ENCODE results near the gene PBX1.

PBX1 gene

DNA sequence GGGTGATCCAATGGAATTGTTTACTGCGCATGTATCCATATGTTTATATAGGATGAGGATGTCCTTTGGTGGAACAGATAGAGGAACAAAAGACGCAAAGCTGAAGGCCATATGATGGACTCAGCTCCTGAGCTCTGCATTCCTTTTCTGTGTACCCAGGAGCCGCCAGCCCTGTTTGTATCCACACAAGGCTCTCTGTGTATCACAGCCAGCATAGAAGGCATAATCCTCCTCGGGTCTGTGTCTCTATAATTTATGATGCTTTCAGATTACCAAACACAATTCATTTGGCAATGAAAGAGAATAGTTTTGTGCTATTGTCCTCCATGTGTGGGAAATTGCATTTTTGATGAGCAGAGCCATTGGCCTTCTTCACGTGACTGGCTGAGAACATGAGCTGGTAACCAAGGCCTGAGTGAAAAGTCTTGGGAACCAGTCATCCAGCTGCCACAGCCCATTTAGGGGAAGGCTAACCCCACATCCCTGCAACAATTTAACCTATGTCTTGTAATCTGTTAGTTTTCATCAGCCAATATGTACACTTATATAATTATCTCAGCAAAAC, 119.2 kb downstream of the PBX1 start:
- no peaks in the 10 kb centered on the region for H3K79me2 ChIP-seq (ENCODE audit: low read length)

DNA sequence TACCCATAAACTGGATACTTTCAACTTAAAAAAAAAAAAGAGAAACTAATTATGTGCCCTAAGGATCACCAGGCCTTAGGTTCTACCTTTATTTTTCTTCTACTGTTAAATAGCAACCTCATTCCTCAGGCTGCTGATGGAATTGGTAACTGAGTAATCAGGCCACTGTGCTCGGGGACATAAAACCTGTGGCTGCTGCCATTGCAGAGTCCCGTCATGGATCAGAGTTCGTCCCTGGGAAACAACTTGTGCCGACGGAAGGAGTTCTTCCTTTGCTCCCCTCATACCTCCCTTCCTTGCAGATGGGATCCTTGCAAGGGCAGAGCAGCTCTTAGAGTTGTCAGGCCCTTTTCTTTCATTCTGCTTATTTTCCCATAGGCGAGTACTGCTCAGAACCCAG, 123.6 kb downstream of the PBX1 start:
- H3K9me3 ChIP-seq (ENCODE audit: insufficient read depth, low read length), result no peaks in the 10 kb centered on the region
- no peaks in the 10 kb centered on the region for H3K36me3 ChIP-seq (replicated peaks; ENCODE audit: low read depth, low read length)
- H3K4me2 ChIP-seq (ENCODE audit: low read length), result no peak overlapping the region
- H3K79me2 ChIP-seq (ENCODE audit: low read length), result no peaks in the 10 kb centered on the region
- no peaks in the 10 kb centered on the region for H3K27me3 ChIP-seq (ENCODE audit: low read depth, low read length)
- no peak overlapping the region for H3K9ac ChIP-seq (ENCODE audit: low read length)
- H4K20me1 ChIP-seq (ENCODE audit: insufficient read depth, low read length), result no peaks in the 10 kb centered on the region
- H3K27ac ChIP-seq (ENCODE audit: low read length), result no peak overlapping the region
- H3K4me3 ChIP-seq (ENCODE audit: low read length), result no peak overlapping the region
- no peak overlapping the region for H2AFZ ChIP-seq (ENCODE audit: low read depth, low read length)
- no peaks in the 10 kb centered on the region for H3K4me1 ChIP-seq (ENCODE audit: low read length)
- TF ChIP-seq, protein P1, sequence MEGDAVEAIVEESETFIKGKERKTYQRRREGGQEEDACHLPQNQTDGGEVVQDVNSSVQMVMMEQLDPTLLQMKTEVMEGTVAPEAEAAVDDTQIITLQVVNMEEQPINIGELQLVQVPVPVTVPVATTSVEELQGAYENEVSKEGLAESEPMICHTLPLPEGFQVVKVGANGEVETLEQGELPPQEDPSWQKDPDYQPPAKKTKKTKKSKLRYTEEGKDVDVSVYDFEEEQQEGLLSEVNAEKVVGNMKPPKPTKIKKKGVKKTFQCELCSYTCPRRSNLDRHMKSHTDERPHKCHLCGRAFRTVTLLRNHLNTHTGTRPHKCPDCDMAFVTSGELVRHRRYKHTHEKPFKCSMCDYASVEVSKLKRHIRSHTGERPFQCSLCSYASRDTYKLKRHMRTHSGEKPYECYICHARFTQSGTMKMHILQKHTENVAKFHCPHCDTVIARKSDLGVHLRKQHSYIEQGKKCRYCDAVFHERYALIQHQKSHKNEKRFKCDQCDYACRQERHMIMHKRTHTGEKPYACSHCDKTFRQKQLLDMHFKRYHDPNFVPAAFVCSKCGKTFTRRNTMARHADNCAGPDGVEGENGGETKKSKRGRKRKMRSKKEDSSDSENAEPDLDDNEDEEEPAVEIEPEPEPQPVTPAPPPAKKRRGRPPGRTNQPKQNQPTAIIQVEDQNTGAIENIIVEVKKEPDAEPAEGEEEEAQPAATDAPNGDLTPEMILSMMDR (IDR thresholded peaks at IDR 0.05; ENCODE audit: low read depth, low read length), result no peak
- TF ChIP-seq EZH2phosphoT487 (IDR thresholded peaks at IDR 0.05; ENCODE audit: low read depth), result no peak

More for the DNA sequence above, 119.2 kb downstream of the PBX1 start:
- Histone ChIP-seq H2AFZ (ENCODE audit: low read depth, low read length) (no peak overlapping the region), H3K4me1 (ENCODE audit: low read length) (no peaks in the 10 kb centered on the region), H3K27me3 (ENCODE audit: low read depth, low read length) (no peaks in the 10 kb centered on the region), H3K4me2 (ENCODE audit: low read length) (no peak overlapping the region), H3K27ac (ENCODE audit: low read length) (no peak overlapping the region), H3K9ac (ENCODE audit: low read length) (no peak overlapping the region), H3K4me3 (ENCODE audit: low read length) (no peak overlapping the region), H3K36me3 (replicated peaks; ENCODE audit: low read depth, low read length) (no peaks in the 10 kb centered on the region), H3K9me3 (ENCODE audit: insufficient read depth, low read length) (no peaks in the 10 kb centered on the region), H4K20me1 (ENCODE audit: insufficient read depth, low read length) (no peaks in the 10 kb centered on the region)
- TF ChIP-seq, protein P1 (IDR thresholded peaks at IDR 0.05; ENCODE audit: low read depth, low read length), result no peak
- TF ChIP-seq EZH2phosphoT487 (IDR thresholded peaks at IDR 0.05; ENCODE audit: low read depth), result no peak

DNA sequence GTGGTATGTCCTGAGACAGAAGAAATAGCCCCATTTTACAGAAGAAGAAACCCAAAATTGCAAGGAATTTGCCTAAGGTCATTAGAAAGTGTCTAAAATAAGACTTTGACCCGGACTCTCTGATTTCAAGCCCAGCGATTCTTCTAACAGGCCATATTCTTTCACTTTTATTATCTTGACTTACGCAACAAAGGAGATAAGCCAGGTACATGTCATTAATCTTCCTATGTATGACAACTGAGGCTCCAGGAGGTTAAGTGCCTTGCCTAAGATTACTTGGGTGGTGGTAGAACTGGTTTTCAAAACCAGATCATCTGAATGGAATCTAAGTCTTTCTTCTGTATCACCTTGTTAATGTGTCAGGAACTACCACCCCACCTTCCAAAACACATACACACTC, 124.3 kb downstream of the PBX1 start:
- Histone ChIP-seq H3K4me1 (ENCODE audit: low read length) (no peaks in the 10 kb centered on the region), H4K20me1 (ENCODE audit: insufficient read depth, low read length) (no peaks in the 10 kb centered on the region), H2AFZ (ENCODE audit: low read depth, low read length) (no peak overlapping the region), H3K27me3 (ENCODE audit: low read depth, low read length) (no peaks in the 10 kb centered on the region), H3K9me3 (ENCODE audit: insufficient read depth, low read length) (no peaks in the 10 kb centered on the region), H3K4me2 (ENCODE audit: low read length) (no peak overlapping the region), H3K79me2 (ENCODE audit: low read length) (no peaks in the 10 kb centered on the region), H3K36me3 (replicated peaks; ENCODE audit: low read depth, low read length) (no peaks in the 10 kb centered on the region), H3K27ac (ENCODE audit: low read length) (no peak overlapping the region), H3K4me3 (ENCODE audit: low read length) (no peak overlapping the region), H3K9ac (ENCODE audit: low read length) (no peak overlapping the region)
- TF ChIP-seq EZH2phosphoT487 (IDR thresholded peaks at IDR 0.05; ENCODE audit: low read depth), result no peak
- TF ChIP-seq, protein P1 (IDR thresholded peaks at IDR 0.05; ENCODE audit: low read depth, low read length), result no peak

DNA sequence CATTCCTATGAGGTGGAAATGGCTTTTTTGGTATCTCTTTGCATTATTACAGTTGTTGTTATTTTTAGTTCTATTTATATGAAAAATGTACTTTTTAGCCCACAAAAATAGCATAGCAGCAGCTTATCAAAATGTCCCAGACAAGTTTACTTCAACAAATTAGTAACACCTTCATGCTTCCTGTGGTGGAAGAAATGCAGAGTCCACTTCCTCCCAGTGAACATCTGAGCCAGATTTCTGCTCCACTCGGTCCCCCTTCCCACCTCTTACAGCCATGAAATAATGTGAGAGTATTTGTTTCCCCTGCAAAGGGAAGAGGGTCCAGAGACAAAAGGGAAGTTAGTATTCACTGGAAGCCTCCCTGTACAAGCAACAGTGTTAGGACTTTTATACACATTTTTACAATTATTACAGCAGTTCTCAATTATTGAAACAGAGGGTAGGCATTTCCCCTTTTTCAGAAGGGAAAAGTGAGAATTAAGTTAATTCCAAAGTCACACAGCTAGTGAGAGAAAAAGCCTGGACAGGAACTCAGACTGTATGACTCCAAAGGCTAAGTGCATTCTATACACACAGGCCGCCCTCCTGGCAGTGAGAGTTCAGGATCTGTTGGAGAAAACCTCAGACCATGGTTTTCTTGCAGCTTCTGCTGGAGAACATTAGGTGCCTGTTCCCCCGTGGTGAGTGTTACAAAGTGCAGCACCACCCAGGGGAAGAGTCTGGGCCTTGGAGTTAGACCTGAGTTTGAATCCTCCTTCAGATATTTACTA, 126.5 kb downstream of the PBX1 start:
- H2AFZ ChIP-seq (ENCODE audit: low read depth, low read length), result no peak overlapping the region
- no peak overlapping the region for H3K4me2 ChIP-seq (ENCODE audit: low read length)
- no peak overlapping the region for H3K4me3 ChIP-seq (ENCODE audit: low read length)
- no peaks in the 10 kb centered on the region for H3K27me3 ChIP-seq (ENCODE audit: low read depth, low read length)
- no peaks in the 10 kb centered on the region for H3K9me3 ChIP-seq (ENCODE audit: insufficient read depth, low read length)
- no peaks in the 10 kb centered on the region for H3K36me3 ChIP-seq (replicated peaks; ENCODE audit: low read depth, low read length)
- no peaks in the 10 kb centered on the region for H3K79me2 ChIP-seq (ENCODE audit: low read length)
- H4K20me1 ChIP-seq (ENCODE audit: insufficient read depth, low read length), result no peaks in the 10 kb centered on the region
- no peaks in the 10 kb centered on the region for H3K4me1 ChIP-seq (ENCODE audit: low read length)
- TF ChIP-seq, protein P1 (IDR thresholded peaks at IDR 0.05; ENCODE audit: low read depth, low read length), result no peak
- TF ChIP-seq EZH2phosphoT487 (IDR thresholded peaks at IDR 0.05; ENCODE audit: low read depth), result no peak
- H3K9ac ChIP-seq (ENCODE audit: low read length), result no peak overlapping the region
- H3K27ac ChIP-seq (ENCODE audit: low read length), result no peak overlapping the region

Measured in OCI-LY3 (cell line).